ENCODE measurements around the gene WDR19. TPM values are rescaled to one million over a fixed set of nuclear protein-coding genes. Genes with fewer than 3 reads are reported as not detected.
"Not testable (repeated sequence)": the region's sequence is repeated elsewhere in the genome, so short reads cannot be mapped to it uniquely, and the experiment has no call there.

WDR19 gene
- total RNA-seq, 1 donor from 2014 or later = 17.2 TPM

GRCh38 chr4:39256436-39256835, 74.1 kb downstream of the WDR19 start:
- Histone ChIP-seq H3K27ac (ENCODE audit: low read depth, low read length) (no peak overlapping the region), H3K9me3 (ENCODE audit: control insufficient read depth in 3 of 3, low read length in 3 of 3) (no peaks in the 10 kb centered on the region), H3K9ac (ENCODE audit: low read depth in 1 of 3, low read length in 3 of 3) (no peak overlapping the region), H3K36me3 (ENCODE audit: control insufficient read depth in 3 of 3, insufficient read depth in 3 of 3, low read length in 3 of 3) (peaks cover 3 to 10% (median 3%) of the 10 kb centered on the region in 3 donors), H3K4me3 (ENCODE audit: low read length in 3 of 3) (no peak overlapping the region), H3K4me1 (ENCODE audit: control insufficient read depth in 3 of 3, insufficient read depth in 3 of 3, low read length in 3 of 3) (no peaks in the 10 kb centered on the region), H3K27me3 (ENCODE audit: control insufficient read depth in 3 of 3, insufficient read depth in 3 of 3, low read length in 3 of 3) (no peaks in the 10 kb centered on the region)

- Histone ChIP-seq H3K27ac (ENCODE audit: low read depth, low read length) (no peak overlapping the region), H3K9ac (ENCODE audit: low read depth in 1 of 3, low read length in 3 of 3) (no peak overlapping the region), H3K4me1 (ENCODE audit: control insufficient read depth in 3 of 3, insufficient read depth in 3 of 3, low read length in 3 of 3) (no peaks in the 10 kb centered on the region), H3K27me3 (ENCODE audit: control insufficient read depth in 3 of 3, insufficient read depth in 3 of 3, low read length in 3 of 3) (no peaks in the 10 kb centered on the region), H3K4me3 (ENCODE audit: low read length in 3 of 3) (no peak overlapping the region), H3K9me3 (ENCODE audit: control insufficient read depth in 3 of 3, low read length in 3 of 3) (no peaks in the 10 kb centered on the region), H3K36me3 (ENCODE audit: control insufficient read depth in 3 of 3, insufficient read depth in 3 of 3, low read length in 3 of 3) (peaks cover 3 to 13% (median 3%) of the 10 kb centered on the region in 3 donors)
Measured at GRCh38 chr4:39259571-39260330, 77.4 kb downstream of the WDR19 start.

- Histone ChIP-seq H3K4me3 (ENCODE audit: low read length in 3 of 3) (no peak overlapping the region), H3K27me3 (ENCODE audit: control insufficient read depth in 3 of 3, insufficient read depth in 3 of 3, low read length in 3 of 3) (no peaks in the 10 kb centered on the region), H3K9me3 (ENCODE audit: control insufficient read depth in 3 of 3, low read length in 3 of 3) (no peaks in the 10 kb centered on the region), H3K36me3 (ENCODE audit: control insufficient read depth in 3 of 3, insufficient read depth in 3 of 3, low read length in 3 of 3) (peaks cover 1 to 11% (median 3%) of the 10 kb centered on the region in 3 donors), H3K27ac (ENCODE audit: low read depth, low read length) (no peak overlapping the region), H3K4me1 (ENCODE audit: control insufficient read depth in 3 of 3, insufficient read depth in 3 of 3, low read length in 3 of 3) (no peaks in the 10 kb centered on the region), H3K9ac (ENCODE audit: low read depth in 1 of 3, low read length in 3 of 3) (no peak overlapping the region)
Measured at GRCh38 chr4:39263895-39264294, 81.6 kb downstream of the WDR19 start.

DNA sequence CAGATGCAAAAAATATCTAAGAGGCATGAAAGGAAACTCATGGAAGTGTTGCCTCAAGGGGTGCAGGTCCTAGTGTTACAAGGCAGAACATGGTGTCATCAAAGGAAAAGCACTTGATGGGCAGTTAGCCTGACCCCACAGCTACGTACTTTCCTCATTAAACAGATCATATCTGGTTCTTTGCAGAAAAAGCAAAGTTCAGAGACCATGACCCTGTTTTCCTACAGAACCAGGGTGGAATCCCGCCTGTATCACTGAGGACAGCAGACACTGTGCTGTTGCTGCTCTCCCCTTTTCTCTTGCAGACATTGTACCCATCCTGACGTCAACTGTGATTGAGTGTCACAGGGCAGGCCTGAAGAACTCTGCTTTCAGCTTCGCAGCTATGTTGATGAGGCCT, 92.2 kb downstream of the WDR19 start:
- H3K4me3 ChIP-seq (ENCODE audit: low read length in 3 of 3) = no peak overlapping the region
- H3K4me1 ChIP-seq (ENCODE audit: control insufficient read depth in 3 of 3, insufficient read depth in 3 of 3, low read length in 3 of 3) = no peaks in the 10 kb centered on the region
- H3K36me3 ChIP-seq (ENCODE audit: control insufficient read depth in 3 of 3, insufficient read depth in 3 of 3, low read length in 3 of 3) = peaks cover 21 to 49% (median 46%) of the 10 kb centered on the region in 3 donors
- no peak overlapping the region for H3K27ac ChIP-seq (ENCODE audit: low read depth, low read length)
- H3K9ac ChIP-seq (ENCODE audit: low read depth in 1 of 3, low read length in 3 of 3) = no peak overlapping the region
- H3K9me3 ChIP-seq (ENCODE audit: control insufficient read depth in 3 of 3, low read length in 3 of 3) = no peaks in the 10 kb centered on the region
- H3K27me3 ChIP-seq (ENCODE audit: control insufficient read depth in 3 of 3, insufficient read depth in 3 of 3, low read length in 3 of 3) = no peaks in the 10 kb centered on the region

- not testable (repeated sequence) for H3K4me3 ChIP-seq (ENCODE audit: low read length in 3 of 3)
- peaks cover 14 to 39% (median 38%) of the 10 kb centered on the region in 3 donors for H3K36me3 ChIP-seq (ENCODE audit: control insufficient read depth in 3 of 3, insufficient read depth in 3 of 3, low read length in 3 of 3)
Measured at GRCh38 chr4:39277661-39278060, 95.3 kb downstream of the WDR19 start.

DNA sequence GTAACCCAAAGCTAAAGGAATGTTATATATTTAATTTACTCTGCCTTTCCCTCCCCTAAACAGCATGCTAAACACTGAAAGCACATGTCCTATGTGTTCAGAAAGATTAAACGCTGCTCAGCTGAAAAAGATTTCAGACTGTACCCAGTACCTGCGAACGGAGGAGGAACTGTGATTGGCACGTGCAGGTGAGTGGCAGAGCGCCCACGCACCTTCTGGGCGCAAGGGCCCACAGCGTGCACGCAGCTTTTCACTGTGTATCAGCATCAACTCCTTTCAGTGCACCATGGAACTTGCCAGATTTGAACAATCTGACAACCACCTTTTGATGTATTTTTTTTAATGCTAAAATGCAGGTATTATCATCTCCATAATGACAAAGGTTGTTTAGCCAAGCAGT, 96.1 kb downstream of the WDR19 start:
- H3K9ac ChIP-seq (ENCODE audit: low read depth in 1 of 3, low read length in 3 of 3) = no peak overlapping the region
- no peak overlapping the region for H3K4me3 ChIP-seq (ENCODE audit: low read length in 3 of 3)
- no peaks in the 10 kb centered on the region for H3K4me1 ChIP-seq (ENCODE audit: control insufficient read depth in 3 of 3, insufficient read depth in 3 of 3, low read length in 3 of 3)
- no peaks in the 10 kb centered on the region for H3K27me3 ChIP-seq (ENCODE audit: control insufficient read depth in 3 of 3, insufficient read depth in 3 of 3, low read length in 3 of 3)
- H3K27ac ChIP-seq (ENCODE audit: low read depth, low read length) = no peak overlapping the region
- no peaks in the 10 kb centered on the region for H3K9me3 ChIP-seq (ENCODE audit: control insufficient read depth in 3 of 3, low read length in 3 of 3)
- H3K36me3 ChIP-seq (ENCODE audit: control insufficient read depth in 3 of 3, insufficient read depth in 3 of 3, low read length in 3 of 3) = peaks cover 7 to 32% (median 29%) of the 10 kb centered on the region in 3 donors

More at GRCh38 chr4:39277661-39278060, 95.3 kb downstream of the WDR19 start:
- H3K27ac ChIP-seq (ENCODE audit: low read depth, low read length); H3K27me3 ChIP-seq (ENCODE audit: control insufficient read depth in 3 of 3, insufficient read depth in 3 of 3, low read length in 3 of 3); H3K4me1 ChIP-seq (ENCODE audit: control insufficient read depth in 3 of 3, insufficient read depth in 3 of 3, low read length in 3 of 3); H3K9me3 ChIP-seq (ENCODE audit: control insufficient read depth in 3 of 3, low read length in 3 of 3); H3K9ac ChIP-seq (ENCODE audit: low read depth in 1 of 3, low read length in 3 of 3): not testable (repeated sequence)

- H3K4me1 ChIP-seq (ENCODE audit: control insufficient read depth in 3 of 3, insufficient read depth in 3 of 3, low read length in 3 of 3) = no peaks in the 10 kb centered on the region
- H3K9me3 ChIP-seq (ENCODE audit: control insufficient read depth in 3 of 3, low read length in 3 of 3) = no peaks in the 10 kb centered on the region
- H3K27me3 ChIP-seq (ENCODE audit: control insufficient read depth in 3 of 3, insufficient read depth in 3 of 3, low read length in 3 of 3) = no peaks in the 10 kb centered on the region
- peaks cover 4 to 23% (median 23%) of the 10 kb centered on the region in 3 donors for H3K36me3 ChIP-seq (ENCODE audit: control insufficient read depth in 3 of 3, insufficient read depth in 3 of 3, low read length in 3 of 3)
- no peak overlapping the region for H3K27ac ChIP-seq (ENCODE audit: low read depth, low read length)
- no peak overlapping the region for H3K4me3 ChIP-seq (ENCODE audit: low read length in 3 of 3)
- no peak overlapping the region for H3K9ac ChIP-seq (ENCODE audit: low read depth in 1 of 3, low read length in 3 of 3)
Measured at GRCh38 chr4:39279416-39279815, 97.1 kb downstream of the WDR19 start.

DNA sequence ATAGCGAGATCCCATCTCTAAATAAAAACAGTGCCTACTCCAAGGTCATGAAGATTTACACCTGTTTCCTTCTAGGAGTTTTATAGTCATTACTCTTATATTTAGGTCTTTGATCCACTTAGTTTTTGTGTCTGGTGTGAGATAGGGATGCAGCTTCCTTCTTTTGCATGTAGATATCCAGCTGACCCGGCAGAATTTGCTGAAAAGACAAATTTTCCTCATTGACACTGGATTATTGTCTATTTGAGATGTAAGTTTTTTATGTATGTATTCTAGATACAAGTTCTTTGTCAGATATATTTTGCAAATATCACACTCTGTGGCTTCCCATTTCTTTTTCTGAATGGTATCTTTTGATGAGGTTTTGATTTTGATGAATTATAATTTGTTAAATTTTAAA, 98.4 kb downstream of the WDR19 start:
- Histone ChIP-seq H3K9ac (ENCODE audit: low read depth in 1 of 3, low read length in 3 of 3) (no peak overlapping the region), H3K4me3 (ENCODE audit: low read length in 3 of 3) (no peak overlapping the region), H3K27me3 (ENCODE audit: control insufficient read depth in 3 of 3, insufficient read depth in 3 of 3, low read length in 3 of 3) (no peaks in the 10 kb centered on the region), H3K9me3 (ENCODE audit: control insufficient read depth in 3 of 3, low read length in 3 of 3) (no peaks in the 10 kb centered on the region), H3K36me3 (ENCODE audit: control insufficient read depth in 3 of 3, insufficient read depth in 3 of 3, low read length in 3 of 3) (peaks cover 4 to 18% (median 17%) of the 10 kb centered on the region in 3 donors), H3K27ac (ENCODE audit: low read depth, low read length) (no peak overlapping the region), H3K4me1 (ENCODE audit: control insufficient read depth in 3 of 3, insufficient read depth in 3 of 3, low read length in 3 of 3) (no peaks in the 10 kb centered on the region)

DNA sequence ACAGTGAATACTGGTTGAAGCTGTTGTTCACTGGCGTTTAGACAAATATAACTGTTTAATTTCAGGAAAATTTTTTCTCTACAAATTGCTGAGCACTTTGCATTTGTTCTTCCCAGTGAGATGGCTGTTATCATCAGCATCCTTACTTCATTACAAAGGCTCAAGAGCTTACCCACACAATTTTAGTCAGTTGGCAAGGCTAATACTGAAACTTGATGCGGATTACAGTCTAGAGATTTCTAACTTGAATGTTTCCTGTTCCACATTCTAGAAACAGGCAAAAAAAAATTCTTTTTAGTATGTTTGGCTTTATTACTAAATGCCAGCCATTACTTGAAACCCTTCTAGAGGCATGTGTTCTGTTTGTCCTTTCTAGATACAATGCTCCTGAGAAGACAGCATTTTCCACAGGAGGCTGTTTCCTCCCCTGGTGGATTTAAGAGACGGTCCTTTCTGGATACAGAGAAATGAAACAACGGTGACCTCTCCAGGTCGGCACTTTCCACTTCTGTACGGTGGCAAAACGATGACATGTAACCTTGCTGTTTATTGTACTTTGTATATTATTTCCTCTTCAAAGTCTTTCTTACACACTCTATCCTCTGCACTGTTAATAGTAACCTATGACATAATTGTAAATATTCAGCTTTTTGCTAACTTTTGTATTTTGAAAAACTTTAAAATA, 102.9 kb downstream of the WDR19 start:
- H3K4me1 ChIP-seq (ENCODE audit: control insufficient read depth in 3 of 3, insufficient read depth in 3 of 3, low read length in 3 of 3) = no peaks in the 10 kb centered on the region
- peaks cover 4 to 41% (median 28%) of the 10 kb centered on the region in 3 donors for H3K36me3 ChIP-seq (ENCODE audit: control insufficient read depth in 3 of 3, insufficient read depth in 3 of 3, low read length in 3 of 3)
- H3K27me3 ChIP-seq (ENCODE audit: control insufficient read depth in 3 of 3, insufficient read depth in 3 of 3, low read length in 3 of 3) = no peaks in the 10 kb centered on the region
- no peak overlapping the region for H3K4me3 ChIP-seq (ENCODE audit: low read length in 3 of 3)
- no peaks in the 10 kb centered on the region for H3K9me3 ChIP-seq (ENCODE audit: control insufficient read depth in 3 of 3, low read length in 3 of 3)
- no peak overlapping the region for H3K27ac ChIP-seq (ENCODE audit: low read depth, low read length)
- no peak overlapping the region for H3K9ac ChIP-seq (ENCODE audit: low read depth in 1 of 3, low read length in 3 of 3)

DNA sequence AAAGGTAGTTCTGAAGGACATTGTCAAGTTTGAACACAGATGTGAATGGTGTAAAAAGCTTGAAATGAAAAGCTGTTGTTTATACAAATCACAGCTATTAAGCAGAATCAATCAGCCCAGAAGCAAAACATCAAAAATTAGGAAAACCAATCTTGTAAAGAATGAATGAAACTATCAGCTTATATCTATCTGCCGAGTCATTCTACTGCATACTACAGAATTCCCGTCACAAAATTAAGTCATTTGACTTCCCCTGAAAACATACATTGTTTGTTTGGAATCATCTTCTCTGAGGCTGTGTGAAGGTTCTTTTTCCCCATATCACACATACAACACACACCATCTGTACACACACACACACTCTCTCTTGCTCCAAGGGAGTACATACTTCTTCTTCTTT, 103.5 kb downstream of the WDR19 start:
- H3K27ac ChIP-seq (ENCODE audit: low read depth, low read length) = no peak overlapping the region
- peaks cover 4 to 40% (median 25%) of the 10 kb centered on the region in 3 donors for H3K36me3 ChIP-seq (ENCODE audit: control insufficient read depth in 3 of 3, insufficient read depth in 3 of 3, low read length in 3 of 3)
- no peaks in the 10 kb centered on the region for H3K4me1 ChIP-seq (ENCODE audit: control insufficient read depth in 3 of 3, insufficient read depth in 3 of 3, low read length in 3 of 3)
- H3K9ac ChIP-seq (ENCODE audit: low read depth in 1 of 3, low read length in 3 of 3) = no peak overlapping the region
- no peak overlapping the region for H3K4me3 ChIP-seq (ENCODE audit: low read length in 3 of 3)
- H3K9me3 ChIP-seq (ENCODE audit: control insufficient read depth in 3 of 3, low read length in 3 of 3) = no peaks in the 10 kb centered on the region
- H3K27me3 ChIP-seq (ENCODE audit: control insufficient read depth in 3 of 3, insufficient read depth in 3 of 3, low read length in 3 of 3) = no peaks in the 10 kb centered on the region

Data from skeletal muscle tissue (tissue), 4 donors.